22Rv1 (cell line): ENCODE measurements around the gene ZNF416.

ENCODE experiments used
- ZFX ChIP-seq: fragments of 450-650 bp; IDR thresholded peaks from 2 replicates; pipeline ENCODE4 v1.6.1; 2017; ENCODE audit warnings: antibody characterized with exemption, borderline replicate concordance
- TF ChIP-seq, protein P1 (sequence below): fragments of 450-650 bp; IDR thresholded peaks from 2 replicates; pipeline ENCODE4 v1.5.1; 2017; ENCODE audit warnings: mild to moderate bottlenecking

DNA sequence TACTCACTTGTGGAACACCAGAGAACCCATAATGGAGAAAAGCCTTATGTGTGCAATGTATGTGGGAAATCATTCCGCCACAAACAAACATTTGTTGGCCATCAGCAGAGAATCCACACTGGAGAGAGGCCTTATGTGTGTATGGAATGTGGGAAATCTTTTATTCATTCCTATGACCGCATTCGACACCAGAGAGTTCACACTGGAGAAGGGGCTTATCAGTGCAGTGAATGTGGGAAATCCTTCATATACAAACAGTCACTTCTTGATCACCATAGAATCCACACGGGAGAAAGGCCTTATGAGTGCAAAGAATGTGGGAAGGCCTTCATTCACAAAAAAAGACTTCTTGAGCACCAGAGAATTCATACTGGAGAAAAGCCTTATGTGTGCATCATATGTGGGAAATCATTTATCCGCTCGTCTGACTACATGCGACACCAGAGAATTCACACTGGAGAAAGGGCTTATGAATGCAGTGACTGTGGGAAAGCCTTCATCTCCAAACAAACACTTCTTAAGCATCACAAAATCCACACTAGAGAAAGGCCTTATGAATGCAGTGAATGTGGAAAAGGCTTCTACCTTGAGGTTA, 40.7 kb downstream of the ZNF416 start:
- TF ChIP-seq, protein P1, sequence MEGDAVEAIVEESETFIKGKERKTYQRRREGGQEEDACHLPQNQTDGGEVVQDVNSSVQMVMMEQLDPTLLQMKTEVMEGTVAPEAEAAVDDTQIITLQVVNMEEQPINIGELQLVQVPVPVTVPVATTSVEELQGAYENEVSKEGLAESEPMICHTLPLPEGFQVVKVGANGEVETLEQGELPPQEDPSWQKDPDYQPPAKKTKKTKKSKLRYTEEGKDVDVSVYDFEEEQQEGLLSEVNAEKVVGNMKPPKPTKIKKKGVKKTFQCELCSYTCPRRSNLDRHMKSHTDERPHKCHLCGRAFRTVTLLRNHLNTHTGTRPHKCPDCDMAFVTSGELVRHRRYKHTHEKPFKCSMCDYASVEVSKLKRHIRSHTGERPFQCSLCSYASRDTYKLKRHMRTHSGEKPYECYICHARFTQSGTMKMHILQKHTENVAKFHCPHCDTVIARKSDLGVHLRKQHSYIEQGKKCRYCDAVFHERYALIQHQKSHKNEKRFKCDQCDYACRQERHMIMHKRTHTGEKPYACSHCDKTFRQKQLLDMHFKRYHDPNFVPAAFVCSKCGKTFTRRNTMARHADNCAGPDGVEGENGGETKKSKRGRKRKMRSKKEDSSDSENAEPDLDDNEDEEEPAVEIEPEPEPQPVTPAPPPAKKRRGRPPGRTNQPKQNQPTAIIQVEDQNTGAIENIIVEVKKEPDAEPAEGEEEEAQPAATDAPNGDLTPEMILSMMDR, result no peak
- no peak for TF ChIP-seq ZFX
